ENCODE results near the gene CD276.

CD276 gene

GRCh38 chr15:73755481-73755880 lies 71.3 kb downstream of the CD276 start:
- TF ChIP-seq CTCF (IDR thresholded peaks at IDR 0.05; ENCODE audit: low read depth, low read length, missing control alignments): no peak
- H3K4me3 ChIP-seq (replicated peaks; ENCODE audit: low read depth, low read length): no peak overlapping the region
- no peak for DNase-seq (ENCODE audit: extremely low read depth, low read depth)

- DNase-seq (ENCODE audit: extremely low read depth, low read depth): no peak
- no peak overlapping the region for H3K4me3 ChIP-seq (replicated peaks; ENCODE audit: low read depth, low read length)
- TF ChIP-seq CTCF (IDR thresholded peaks at IDR 0.05; ENCODE audit: low read depth, low read length, missing control alignments): no peak
Measured at GRCh38 chr15:73755946-73756345, 71.8 kb downstream of the CD276 start.

- no peak for DNase-seq (ENCODE audit: extremely low read depth, low read depth)
- no peak overlapping the region for H3K4me3 ChIP-seq (replicated peaks; ENCODE audit: low read depth, low read length)
- TF ChIP-seq CTCF (IDR thresholded peaks at IDR 0.05; ENCODE audit: low read depth, low read length, missing control alignments): no peak
Measured at GRCh38 chr15:73756390-73756789, 72.2 kb downstream of the CD276 start.

GRCh38 chr15:73756947-73757513 lies 72.8 kb downstream of the CD276 start:
- TF ChIP-seq CTCF (IDR thresholded peaks at IDR 0.05; ENCODE audit: low read depth, low read length, missing control alignments): no peak
- H3K4me3 ChIP-seq (replicated peaks; ENCODE audit: low read depth, low read length): no peak overlapping the region
- no peak for DNase-seq (ENCODE audit: extremely low read depth, low read depth)

- TF ChIP-seq CTCF (IDR thresholded peaks at IDR 0.05; ENCODE audit: low read depth, low read length, missing control alignments): no peak
- DNase-seq (ENCODE audit: extremely low read depth, low read depth): no peak
Measured at GRCh38 chr15:73757571-73757970, 73.4 kb downstream of the CD276 start.

GRCh38 chr15:73758461-73758860 lies 74.3 kb downstream of the CD276 start:
- TF ChIP-seq CTCF (IDR thresholded peaks at IDR 0.05; ENCODE audit: low read depth, low read length, missing control alignments): no peak
- no peak for DNase-seq (ENCODE audit: extremely low read depth, low read depth)
- H3K4me3 ChIP-seq (replicated peaks; ENCODE audit: low read depth, low read length): no peak overlapping the region

More at GRCh38 chr15:73757571-73757970, 73.4 kb downstream of the CD276 start:
- H3K4me3 ChIP-seq (replicated peaks; ENCODE audit: low read depth, low read length): no peak overlapping the region

Measured in HFF-Myc (cell line).